ENCODE measurements around the gene GBX1.

Gene GBX1

DNA sequence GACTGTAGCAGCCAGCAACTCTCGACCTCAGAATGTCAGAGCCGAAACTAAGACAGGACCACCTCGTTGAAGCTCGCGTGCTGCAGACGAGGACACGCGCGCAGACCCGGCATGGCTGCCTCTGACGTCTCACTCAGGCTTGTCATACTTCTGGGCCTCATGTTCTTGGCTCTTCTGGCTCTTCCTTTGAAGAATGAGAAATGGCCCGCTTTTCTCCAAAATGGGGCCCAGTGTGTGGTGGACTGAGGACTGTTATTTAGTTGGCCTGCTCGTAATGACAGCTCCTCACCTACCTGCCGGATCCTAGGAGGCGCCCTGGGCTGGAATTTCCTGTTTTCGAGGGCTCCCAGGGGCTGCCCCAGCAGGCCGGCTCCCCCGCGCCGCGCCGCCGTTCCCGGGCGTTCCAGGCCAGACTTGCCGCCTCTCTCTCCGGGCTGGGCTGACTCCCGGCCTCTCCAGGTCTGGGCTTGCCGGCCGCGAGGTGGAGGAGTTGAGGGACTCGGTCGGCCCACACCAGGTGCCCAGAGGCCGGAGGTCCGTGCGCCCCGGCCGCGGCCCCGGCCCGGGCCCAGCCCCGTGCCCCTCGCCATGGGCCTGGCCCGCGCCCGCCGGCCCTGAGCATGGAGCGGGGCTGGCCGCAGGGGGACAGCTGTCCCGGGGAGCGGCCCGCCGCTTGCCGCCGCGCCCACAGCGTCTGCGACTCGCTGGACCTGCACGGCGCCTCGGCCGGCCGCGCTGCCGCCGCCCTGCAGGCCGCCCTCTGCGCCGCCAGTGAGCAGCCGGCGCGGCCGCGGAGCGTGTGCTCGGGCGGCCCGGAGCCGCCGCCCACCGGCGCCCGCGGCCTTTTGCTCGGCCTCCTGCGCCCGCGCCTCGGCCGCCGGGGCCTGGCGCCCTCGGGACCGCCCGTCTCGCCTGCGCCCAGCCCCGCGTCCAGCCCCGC is 53.1 kb downstream of the GBX1 start:
- Histone ChIP-seq H3K9ac (ENCODE audit: low read length) (no peak overlapping the region), H3K4me2 (ENCODE audit: low read depth, low read length, poor library complexity, severe bottlenecking) (no peak overlapping the region), H3K4me3 (ENCODE audit: insufficient read depth, low read length, poor library complexity, severe bottlenecking) (no peak overlapping the region)

DNA sequence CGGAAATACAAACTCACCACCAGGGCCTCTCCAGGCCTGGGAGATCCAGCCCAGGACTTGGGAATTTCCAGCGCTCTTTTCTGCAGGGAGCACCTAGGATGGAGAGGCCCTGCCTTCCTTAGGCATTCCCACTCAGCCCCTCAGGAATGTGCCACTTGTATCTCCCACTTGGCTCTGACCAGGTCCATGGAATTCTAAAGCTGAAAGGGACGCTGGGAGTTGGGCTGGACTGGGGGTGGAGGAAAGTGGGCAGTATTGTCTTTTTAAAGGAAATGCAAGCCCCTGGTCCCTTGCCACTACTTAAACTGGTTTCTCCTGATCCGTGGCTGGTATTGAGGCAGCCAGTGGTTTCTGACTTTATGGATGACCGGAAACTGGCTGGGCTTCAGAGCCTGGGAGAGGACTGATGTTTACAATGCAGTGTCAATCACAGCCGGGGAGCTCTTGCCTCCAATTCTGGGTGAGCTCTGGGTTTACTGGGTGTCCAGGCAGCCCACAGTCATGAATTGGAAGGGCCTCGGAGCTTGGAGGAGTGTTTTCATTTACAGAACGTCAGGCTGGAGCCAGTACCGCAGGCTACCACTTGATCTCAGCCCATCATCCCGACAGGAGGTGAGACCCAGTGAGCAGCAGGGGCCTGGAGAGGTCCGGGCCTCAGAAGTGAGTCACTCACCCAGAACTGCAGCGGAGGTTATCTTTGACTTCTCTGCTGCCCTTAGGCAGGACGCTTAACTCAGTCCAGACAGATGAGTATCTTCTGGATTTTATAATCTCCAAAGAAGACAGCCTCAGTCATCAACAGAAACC is 53.9 kb downstream of the GBX1 start:
- no peak overlapping the region for H3K9ac ChIP-seq (ENCODE audit: low read length)
- no peaks in the 10 kb centered on the region for H3K9me2 ChIP-seq (replicated peaks; ENCODE audit: insufficient read depth, low read length)
- H3K4me3 ChIP-seq (ENCODE audit: insufficient read depth, low read length, poor library complexity, severe bottlenecking): no peak overlapping the region
- no peaks in the 10 kb centered on the region for H3K36me3 ChIP-seq (ENCODE audit: low read length)
- H3K9me3 ChIP-seq (ENCODE audit: insufficient read depth, low read length): no peaks in the 10 kb centered on the region
- H3K79me2 ChIP-seq (ENCODE audit: insufficient read depth, low read length): no peaks in the 10 kb centered on the region
- H4K20me1 ChIP-seq (ENCODE audit: low read depth, low read length): no peaks in the 10 kb centered on the region
- H3F3A ChIP-seq (ENCODE audit: insufficient read depth): no peaks in the 10 kb centered on the region
- no peak overlapping the region for H2AFZ ChIP-seq (ENCODE audit: low read depth, low read length, severe bottlenecking)
- no peak overlapping the region for H3K4me2 ChIP-seq (ENCODE audit: low read depth, low read length, poor library complexity, severe bottlenecking)
- no peaks in the 10 kb centered on the region for H3K27me3 ChIP-seq (ENCODE audit: low read length)
- H3K27ac ChIP-seq (ENCODE audit: low read depth, low read length): no peak overlapping the region
- TF ChIP-seq, protein P1, sequence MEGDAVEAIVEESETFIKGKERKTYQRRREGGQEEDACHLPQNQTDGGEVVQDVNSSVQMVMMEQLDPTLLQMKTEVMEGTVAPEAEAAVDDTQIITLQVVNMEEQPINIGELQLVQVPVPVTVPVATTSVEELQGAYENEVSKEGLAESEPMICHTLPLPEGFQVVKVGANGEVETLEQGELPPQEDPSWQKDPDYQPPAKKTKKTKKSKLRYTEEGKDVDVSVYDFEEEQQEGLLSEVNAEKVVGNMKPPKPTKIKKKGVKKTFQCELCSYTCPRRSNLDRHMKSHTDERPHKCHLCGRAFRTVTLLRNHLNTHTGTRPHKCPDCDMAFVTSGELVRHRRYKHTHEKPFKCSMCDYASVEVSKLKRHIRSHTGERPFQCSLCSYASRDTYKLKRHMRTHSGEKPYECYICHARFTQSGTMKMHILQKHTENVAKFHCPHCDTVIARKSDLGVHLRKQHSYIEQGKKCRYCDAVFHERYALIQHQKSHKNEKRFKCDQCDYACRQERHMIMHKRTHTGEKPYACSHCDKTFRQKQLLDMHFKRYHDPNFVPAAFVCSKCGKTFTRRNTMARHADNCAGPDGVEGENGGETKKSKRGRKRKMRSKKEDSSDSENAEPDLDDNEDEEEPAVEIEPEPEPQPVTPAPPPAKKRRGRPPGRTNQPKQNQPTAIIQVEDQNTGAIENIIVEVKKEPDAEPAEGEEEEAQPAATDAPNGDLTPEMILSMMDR (IDR thresholded peaks at IDR 0.05; ENCODE audit: insufficient read depth, low read length, poor library complexity, severe bottlenecking): no peak
- no peak for TF ChIP-seq EZH2phosphoT487 (conservative IDR thresholded peaks at IDR 0.05; ENCODE audit: low read length)

More for the DNA sequence above, 53.1 kb downstream of the GBX1 start:
- Histone ChIP-seq H3F3A (ENCODE audit: insufficient read depth) (no peaks in the 10 kb centered on the region), H3K9me2 (replicated peaks; ENCODE audit: insufficient read depth, low read length) (no peaks in the 10 kb centered on the region), H3K27ac (ENCODE audit: low read depth, low read length) (no peak overlapping the region), H3K27me3 (ENCODE audit: low read length) (no peaks in the 10 kb centered on the region), H4K20me1 (ENCODE audit: low read depth, low read length) (no peaks in the 10 kb centered on the region), H3K79me2 (ENCODE audit: insufficient read depth, low read length) (no peaks in the 10 kb centered on the region), H3K36me3 (ENCODE audit: low read length) (no peaks in the 10 kb centered on the region), H2AFZ (ENCODE audit: low read depth, low read length, severe bottlenecking) (no peak overlapping the region), H3K9me3 (ENCODE audit: insufficient read depth, low read length) (no peaks in the 10 kb centered on the region)
- TF ChIP-seq, protein P1 (IDR thresholded peaks at IDR 0.05; ENCODE audit: insufficient read depth, low read length, poor library complexity, severe bottlenecking): no peak
- no peak for TF ChIP-seq EZH2phosphoT487 (conservative IDR thresholded peaks at IDR 0.05; ENCODE audit: low read length)

DNA sequence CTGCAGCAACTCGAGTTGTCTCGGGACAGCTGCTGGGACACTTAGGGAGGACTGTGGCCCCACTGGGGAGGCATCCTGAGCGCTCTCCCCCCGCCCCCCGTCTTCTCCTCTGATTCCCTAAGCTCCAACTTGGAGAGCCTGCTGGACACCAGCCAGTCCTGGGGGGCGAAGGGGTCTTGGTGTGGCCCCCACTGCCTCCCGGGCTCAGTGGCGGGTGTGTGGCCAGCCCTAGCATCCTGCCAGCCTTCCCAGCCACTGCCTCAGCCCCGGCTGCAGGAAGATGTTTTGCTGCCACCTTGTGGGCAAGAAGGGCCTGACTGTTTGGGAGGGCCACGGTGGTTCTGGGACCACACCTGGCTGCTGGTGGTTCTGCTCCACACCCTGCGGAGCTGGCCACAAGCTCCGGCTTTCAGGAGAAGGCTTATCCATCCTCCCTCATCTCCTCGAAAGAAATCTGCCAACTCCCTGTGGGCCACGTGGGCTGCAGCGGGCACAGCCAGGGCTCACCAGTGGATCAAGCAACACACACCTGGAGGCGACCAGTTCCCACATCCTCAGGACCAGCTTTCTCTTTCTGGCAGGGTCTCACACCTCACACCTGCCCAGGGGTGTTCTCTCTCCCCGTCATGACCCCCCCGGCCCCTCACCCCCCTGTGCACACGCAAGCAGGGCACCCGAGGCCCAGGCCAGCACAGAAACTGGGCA is 56.4 kb downstream of the GBX1 start:
- no peaks in the 10 kb centered on the region for H3K9me2 ChIP-seq (replicated peaks; ENCODE audit: insufficient read depth, low read length)
- no peak overlapping the region for H3K4me2 ChIP-seq (ENCODE audit: low read depth, low read length, poor library complexity, severe bottlenecking)
- no peaks in the 10 kb centered on the region for H3K79me2 ChIP-seq (ENCODE audit: insufficient read depth, low read length)

More for the DNA sequence above, 56.4 kb downstream of the GBX1 start:
- H3K27ac ChIP-seq (ENCODE audit: low read depth, low read length): no peak overlapping the region
- H3F3A ChIP-seq (ENCODE audit: insufficient read depth): no peaks in the 10 kb centered on the region
- H3K4me3 ChIP-seq (ENCODE audit: insufficient read depth, low read length, poor library complexity, severe bottlenecking): no peak overlapping the region
- H4K20me1 ChIP-seq (ENCODE audit: low read depth, low read length): no peaks in the 10 kb centered on the region
- TF ChIP-seq EZH2phosphoT487 (conservative IDR thresholded peaks at IDR 0.05; ENCODE audit: low read length): no peak
- TF ChIP-seq, protein P1 (IDR thresholded peaks at IDR 0.05; ENCODE audit: insufficient read depth, low read length, poor library complexity, severe bottlenecking): peak; percentile 54
- no peaks in the 10 kb centered on the region for H3K36me3 ChIP-seq (ENCODE audit: low read length)
- H2AFZ ChIP-seq (ENCODE audit: low read depth, low read length, severe bottlenecking): no peak overlapping the region
- no peak overlapping the region for H3K9ac ChIP-seq (ENCODE audit: low read length)
- H3K9me3 ChIP-seq (ENCODE audit: insufficient read depth, low read length): no peaks in the 10 kb centered on the region
- no peaks in the 10 kb centered on the region for H3K27me3 ChIP-seq (ENCODE audit: low read length)

Data from SU-DHL-6 (cell line).